DLD1 (cell line): ENCODE measurements around the gene MEF2A.

Experiments
- in situ Hi-C: cut with HindIII; loops from 2 replicates; pipeline ENCODE4 v1.10.0; 2017; ENCODE audit warnings: low sequenced_read_pairs

MEF2A gene

GRCh38 chr15:99605490-99605931, 39.7 kb downstream of the MEF2A start:
- in situ Hi-C loops = no loop called here

- in situ Hi-C loops = no loop called here
Measured at GRCh38 chr15:99605990-99606389, 40.2 kb downstream of the MEF2A start.

- in situ Hi-C loops = no loop called here
Measured at GRCh38 chr15:99606646-99607045, 40.9 kb downstream of the MEF2A start.

- in situ Hi-C loops = no loop called here
Measured at GRCh38 chr15:99613481-99613880, 47.7 kb downstream of the MEF2A start.

GRCh38 chr15:99613887-99614647, 48.3 kb downstream of the MEF2A start:
- in situ Hi-C loops = no loop called here

GRCh38 chr15:99614749-99615288, 49.0 kb downstream of the MEF2A start:
- in situ Hi-C loops = no loop called here

- in situ Hi-C loops = no loop called here
Measured at GRCh38 chr15:99615460-99615859, 49.7 kb downstream of the MEF2A start.

GRCh38 chr15:99616129-99616528, 50.3 kb downstream of the MEF2A start:
- in situ Hi-C loops = no loop called here

- in situ Hi-C loops = no loop called here
Measured at GRCh38 chr15:99616773-99617342, 51.1 kb downstream of the MEF2A start.

GRCh38 chr15:99618941-99619411, 53.2 kb downstream of the MEF2A start:
- in situ Hi-C loops = no loop called here

GRCh38 chr15:99619712-99620111, 53.9 kb downstream of the MEF2A start:
- in situ Hi-C loops = no loop called here

- in situ Hi-C loops = no loop called here
Measured at GRCh38 chr15:99620178-99620577, 54.4 kb downstream of the MEF2A start.

GRCh38 chr15:99621767-99622166, 56.0 kb downstream of the MEF2A start:
- in situ Hi-C loops = no loop called here

GRCh38 chr15:99628374-99629001, 62.7 kb downstream of the MEF2A start:
- in situ Hi-C loops = no loop called here

- in situ Hi-C loops = no loop called here
Measured at GRCh38 chr15:99630607-99631131, 64.9 kb downstream of the MEF2A start.

- in situ Hi-C loops = no loop called here
Measured at GRCh38 chr15:99631255-99631654, 65.5 kb downstream of the MEF2A start.

- in situ Hi-C loops = no loop called here
Measured at GRCh38 chr15:99632521-99632920, 66.7 kb downstream of the MEF2A start.

- in situ Hi-C loops = no loop called here
Measured at GRCh38 chr15:99633655-99634054, 67.9 kb downstream of the MEF2A start.

- in situ Hi-C loops = no loop called here
Measured at GRCh38 chr15:99634576-99634975, 68.8 kb downstream of the MEF2A start.

GRCh38 chr15:99635145-99635544, 69.4 kb downstream of the MEF2A start:
- in situ Hi-C loops = no loop called here

- in situ Hi-C loops = no loop called here
Measured at GRCh38 chr15:99635794-99636193, 70.0 kb downstream of the MEF2A start.
